ENCODE results near the gene BCAP29. TPM values are rescaled to one million over a fixed set of nuclear protein-coding genes. Genes with fewer than 3 reads are reported as not detected.

The BCAP29 gene
- total RNA-seq, 3 donors from 2014 or later: 68.8 to 101 (median 78.2) TPM

GRCh38 chr7:107644309-107644974 is 64.4 kb downstream of the BCAP29 start:
- Histone ChIP-seq H3K4me3 (peak overlapping the region in 1 of 3 donors; percentile 13), H3K36me3 (no peaks in the 10 kb centered on the region), H3K9me3 (no peaks in the 10 kb centered on the region), H3K27ac (no peak overlapping the region), H3K4me1 (no peaks in the 10 kb centered on the region), H3K27me3 (no peaks in the 10 kb centered on the region)
- TF ChIP-seq CTCF (IDR thresholded peaks at IDR 0.05) (no peak), POLR2A (IDR thresholded peaks at IDR 0.05) (no peak), POLR2AphosphoS5 (IDR thresholded peaks at IDR 0.05) (no peak)
- no peak for DNase-seq (ENCODE audit: low spot score in 2 of 2)
- intact Hi-C loops (cut with DNase I; ENCODE audit: low total_unique reads): no loop called here

DNA sequence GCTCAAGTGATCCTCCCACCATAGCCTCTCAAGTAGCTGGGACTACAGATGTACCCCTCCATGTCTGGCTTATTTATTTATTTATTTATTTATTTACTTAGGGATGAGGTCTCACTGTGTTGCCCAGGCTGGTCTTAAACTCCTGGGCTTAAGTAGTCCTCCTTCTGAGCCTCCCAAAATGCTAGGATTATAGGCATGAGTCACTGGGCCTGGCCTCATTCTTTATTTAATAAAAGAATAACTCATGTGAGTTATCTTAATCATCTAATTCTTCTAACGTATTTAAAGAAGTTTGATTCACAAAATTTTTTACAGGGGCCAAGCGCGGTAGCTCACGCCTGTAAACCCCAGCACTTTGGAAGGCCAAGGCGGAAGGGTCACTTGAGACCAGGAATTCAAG is 72.6 kb downstream of the BCAP29 start:
- H3K4me1 ChIP-seq: no peaks in the 10 kb centered on the region
- DNase-seq (ENCODE audit: low spot score in 2 of 2): no peak
- H3K27me3 ChIP-seq: no peaks in the 10 kb centered on the region
- no peaks in the 10 kb centered on the region for H3K36me3 ChIP-seq
- H3K4me3 ChIP-seq: no peak overlapping the region
- no peak overlapping the region for H3K27ac ChIP-seq
- no peak for TF ChIP-seq POLR2A (IDR thresholded peaks at IDR 0.05)
- intact Hi-C loops (cut with DNase I; ENCODE audit: low total_unique reads): no loop called here
- H3K9me3 ChIP-seq: no peaks in the 10 kb centered on the region

DNA sequence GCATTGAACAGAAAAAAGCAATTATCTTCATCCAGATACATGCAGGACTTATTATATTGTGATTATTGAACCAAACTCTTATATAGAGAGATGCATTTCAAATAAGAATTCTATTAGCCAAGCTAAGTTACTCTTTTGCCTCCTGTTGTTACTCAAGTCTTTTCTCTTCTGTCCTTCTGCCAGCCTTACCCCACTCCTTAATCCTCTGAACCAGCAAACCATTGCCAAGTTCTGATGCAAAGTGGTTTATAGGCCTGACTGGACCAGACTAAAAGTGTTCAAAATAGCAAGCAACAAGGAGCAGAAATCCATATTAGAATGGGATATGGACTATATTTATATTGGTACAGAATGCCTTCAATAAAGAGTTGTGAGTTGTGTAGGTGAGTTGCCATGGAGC is 78.4 kb downstream of the BCAP29 start:
- Histone ChIP-seq H3K9me3 (no peaks in the 10 kb centered on the region), H3K27ac (no peak overlapping the region), H3K27me3 (peaks cover 3 to 23% of the 10 kb centered on the region in 2 donors), H3K4me1 (peaks cover 0 to 5% of the 10 kb centered on the region in 2 donors), H3K36me3 (no peaks in the 10 kb centered on the region), H3K4me3 (no peak overlapping the region)
- TF ChIP-seq POLR2AphosphoS5 (IDR thresholded peaks at IDR 0.05) (no peak), CTCF (IDR thresholded peaks at IDR 0.05) (no peak), POLR2A (IDR thresholded peaks at IDR 0.05) (no peak)
- intact Hi-C loops (cut with DNase I; ENCODE audit: low total_unique reads): no loop called here
- DNase-seq (ENCODE audit: low spot score in 2 of 2): no peak

DNA sequence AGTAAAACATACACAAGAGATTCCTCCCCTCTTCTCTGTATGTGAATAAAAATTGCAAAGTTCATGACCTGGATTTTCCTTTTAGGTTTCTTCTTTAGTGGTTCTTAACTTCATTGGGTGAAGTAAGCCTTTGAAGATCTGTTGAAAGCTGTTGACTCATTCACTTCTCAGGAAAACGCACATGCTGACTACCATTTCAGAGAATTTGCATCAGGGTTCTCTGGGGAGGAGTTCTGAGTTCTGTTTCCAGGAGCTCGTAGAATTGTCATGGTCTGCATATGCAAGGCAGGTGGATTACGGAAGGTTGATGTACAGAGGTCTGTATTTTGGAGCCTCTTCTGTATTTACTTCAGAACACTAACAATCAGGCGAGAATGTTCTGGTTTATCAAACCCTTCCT is 79.6 kb downstream of the BCAP29 start:
- no peaks in the 10 kb centered on the region for H3K36me3 ChIP-seq
- no peaks in the 10 kb centered on the region for H3K9me3 ChIP-seq
- DNase-seq (ENCODE audit: low spot score in 2 of 2): no peak
- H3K4me3 ChIP-seq: no peak overlapping the region
- intact Hi-C loops (cut with DNase I; ENCODE audit: low total_unique reads): no loop called here
- TF ChIP-seq POLR2AphosphoS5 (IDR thresholded peaks at IDR 0.05): no peak
- TF ChIP-seq CTCF (IDR thresholded peaks at IDR 0.05): no peak
- TF ChIP-seq POLR2A (IDR thresholded peaks at IDR 0.05): no peak
- H3K27ac ChIP-seq: no peak overlapping the region
- H3K27me3 ChIP-seq: peaks cover 3 to 23% of the 10 kb centered on the region in 2 donors
- H3K4me1 ChIP-seq: peaks cover 0 to 5% of the 10 kb centered on the region in 2 donors

DNA sequence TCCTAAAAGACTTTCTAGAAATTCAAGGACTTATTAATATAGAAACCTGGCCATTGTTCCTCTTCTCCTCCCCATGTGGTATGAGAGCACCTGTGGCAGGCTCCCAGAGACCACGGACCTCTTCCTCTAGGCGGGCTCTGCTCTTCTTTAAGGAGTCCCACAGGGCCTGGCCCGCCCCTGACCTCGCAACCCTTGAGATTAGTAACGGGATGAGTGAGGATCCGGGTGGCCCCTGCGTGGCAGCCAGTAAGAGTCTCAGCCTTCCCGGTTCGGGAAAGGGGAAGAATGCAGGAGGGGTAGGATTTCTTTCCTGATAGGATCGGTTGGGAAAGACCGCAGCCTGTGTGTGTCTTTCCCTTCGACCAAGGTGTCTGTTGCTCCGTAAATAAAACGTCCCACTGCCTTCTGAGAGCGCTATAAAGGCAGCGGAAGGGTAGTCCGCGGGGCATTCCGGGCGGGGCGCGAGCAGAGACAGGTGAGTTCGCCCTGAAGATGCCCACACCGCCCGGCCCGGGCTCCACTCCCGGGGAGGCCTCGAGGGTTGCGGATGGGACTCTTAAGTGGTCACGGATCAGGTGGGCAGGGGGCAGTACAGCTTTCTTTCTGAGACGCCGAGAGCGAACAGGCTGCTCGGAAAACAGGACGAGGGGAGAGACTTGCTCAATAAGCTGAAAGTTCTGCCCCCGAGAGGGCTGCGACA is 80.5 kb downstream of the BCAP29 start, which contains the start of gene SLC26A4:
SLC26A4 (plus strand) TSS at position 448 of the 700 bp plus-strand sequence. CDS start 814 bp downstream, outside the sequence.
- Histone ChIP-seq H3K4me3 (peak within 1 kb of the TSS; percentile 41 to 71 (median 54)), H3K9me3 (no peaks in the 10 kb centered on the region), H3K4me1 (peaks cover 0 to 5% of the 10 kb centered on the region in 2 donors), H3K27ac (no peak within 1 kb of the TSS), H3K27me3 (peaks cover 3 to 23% of the 10 kb centered on the region in 2 donors), H3K36me3 (no peaks in the 10 kb centered on the region)
- DNase-seq (ENCODE audit: low spot score in 2 of 2): no peak
- TF ChIP-seq CTCF (IDR thresholded peaks at IDR 0.05) (no peak), POLR2AphosphoS5 (IDR thresholded peaks at IDR 0.05) (no peak), POLR2A (IDR thresholded peaks at IDR 0.05) (no peak)
- intact Hi-C loops (cut with DNase I; ENCODE audit: low total_unique reads): no loop called here

Measured in breast epithelium (tissue), 4 donors.